HepG2 (cell line): ENCODE measurements around the gene NEAT1. TPM values are rescaled to one million over a fixed set of nuclear protein-coding genes. Genes with fewer than 3 reads are reported as not detected.

ENCODE experiments used
- EP300 ChIP-seq, 3 experiments: sonication (generic) in 1 of 3; formaldehyde crosslinking in 1 of 3; IDR thresholded peaks; 2 replicates each; pipeline versions ENCODE4 v1.5.1 to v1.6.1; 2011 to 2020; ENCODE audit warnings: low read depth in 2 of 3, low read length in 2 of 3, borderline replicate concordance in 1 of 3, improper control_type of control experiment in 1 of 3, mild to moderate bottlenecking in 1 of 3, missing genetic modification reagents in 1 of 3, moderate library complexity in 1 of 3
- HCFC1 ChIP-seq: fragments of 150-350 bp; IDR thresholded peaks from 2 replicates; pipeline ENCODE4 v1.6.1; 2014; ENCODE audit warnings: low read depth, low read length
- KLF15 ChIP-seq: sonication (generic); formaldehyde crosslinking; IDR thresholded peaks from 2 replicates; pipeline ENCODE4 v1.8.1; 2023; ENCODE audit warnings: borderline replicate concordance, mild to moderate bottlenecking, inconsistent platforms, missing genetic modification reagents, mixed read lengths
- KLF6 ChIP-seq: IDR thresholded peaks from 2 replicates; pipeline ENCODE4 v1.8.0; 2016; ENCODE audit warnings: missing biosample characterization, missing genetic modification reagents
- MAFK ChIP-seq, 2 experiments: IDR thresholded peaks in 1 of 2; conservative IDR thresholded peaks in 1 of 2; 2 replicates each; pipeline ENCODE4 v1.6.1; 2011; ENCODE audit warnings: improper control_type of control experiment in 2 of 2, low read length in 2 of 2
- NFAT5 ChIP-seq: sonication (generic); formaldehyde crosslinking; IDR thresholded peaks from 2 replicates; pipeline ENCODE4 v1.4.0; 2020; ENCODE audit warnings: missing genetic modification reagents
- PPARG ChIP-seq: conservative IDR thresholded peaks from 2 replicates; pipeline ENCODE4 v1.6.1; 2016; ENCODE audit warnings: missing biosample characterization, missing genetic modification reagents
- PRDM10 ChIP-seq: sonication (generic); formaldehyde crosslinking; IDR thresholded peaks from 2 replicates; pipeline ENCODE4 v1.4.0; 2020; ENCODE audit warnings: low read depth, missing genetic modification reagents
- PRDM4 ChIP-seq: sonication (generic); formaldehyde crosslinking; IDR thresholded peaks from 2 replicates; pipeline ENCODE4 v1.9.0; 2021; ENCODE audit warnings: missing genetic modification reagents, borderline replicate concordance
- PRMT3 ChIP-seq: sonication (generic); formaldehyde crosslinking; IDR thresholded peaks from 2 replicates; pipeline ENCODE4 v1.8.1; 2022; ENCODE audit warnings: low read depth, mild to moderate bottlenecking, moderate library complexity, missing genetic modification reagents, borderline replicate concordance
- TBP ChIP-seq: sonication (generic); formaldehyde crosslinking; IDR thresholded peaks from 2 replicates; pipeline ENCODE4 v1.5.0; 2020; ENCODE audit warnings: missing genetic modification reagents
- TFE3 ChIP-seq: IDR thresholded peaks from 2 replicates; pipeline ENCODE4 v1.6.1; 2016
- ZMYM4 ChIP-seq: sonication (generic); formaldehyde crosslinking; IDR thresholded peaks from 2 replicates; pipeline ENCODE4 v1.8.1; 2023; ENCODE audit warnings: mild to moderate bottlenecking, missing genetic modification reagents
- ZNF256 ChIP-seq: sonication (generic); formaldehyde crosslinking; conservative IDR thresholded peaks from 2 replicates; pipeline ENCODE4 v1.4.0; 2020; ENCODE audit warnings: missing genetic modification reagents
- ZNF3 ChIP-seq: IDR thresholded peaks from 2 replicates; pipeline ENCODE4 v1.7.0; 2017; ENCODE audit warnings: inconsistent platforms
- polyA plus RNA-seq, 8 experiments: library from polyadenylated mRNA; depleted of rRNA in 3 of 8; stranded (reverse) in 7 of 8; unstranded in 1 of 8; fragments of >200 nt; fragmentation: Illumina TruSeq in 4 of 8; extraction: Trizol in 4 of 8; gene quantifications; 2 replicates each; pipeline versions ENCODE4 v1.2.1 to v1.2.3, GENCODE V29; 2011 to 2016; ENCODE audit warnings: low read depth in 4 of 8, missing spikeins in 1 of 8, mixed read lengths in 1 of 8; ENCODE audit not compliant: insufficient read depth in 1 of 8
- total RNA-seq, 5 experiments: library from RNA; depleted of rRNA; stranded (reverse); fragments of >200 nt; fragmentation: Illumina TruSeq; extraction: Trizol; gene quantifications; 2 replicates each; pipeline ENCODE4 v1.2.3, GENCODE V29; 2016; ENCODE audit warnings: low read depth in 1 of 5

The NEAT1 gene
- total and polyA plus RNA-seq, 2 of the 13 experiments (the other 11 are each of a cell fraction or from before 2014, with no cell fraction given): 20.5 to 41.2 TPM

GRCh38 chr11:65418681-65419459 is 3.7 kb upstream of the NEAT1 start (continued):
- TF ChIP-seq PRDM10 (CRISPR knock-in tag) (peak; percentile 72), ZMYM4 (CRISPR knock-in tag) (no peak), TFE3 (peak; percentile 98), MAFK (conservative IDR thresholded peaks at IDR 0.05 in 1 of 2, IDR thresholded peaks at IDR 0.05 in 1 of 2; ENCODE audit: low read length in 2 of 2) (peak; percentile 66 to 92), PPARG (CRISPR knock-in tag) (peak; percentile 76), KLF15 (CRISPR knock-in tag) (no peak), PRMT3 (CRISPR knock-in tag) (no peak), TBP (no peak), HCFC1 (no peak), ZNF256 (no peak), EP300 (IDR thresholded peaks at IDR 0.05; ENCODE audit: low read depth in 2 of 2, low read length in 2 of 2) (peak; percentile 14 to 87; a peak in 3 of 4 replicates), EP300 (CRISPR knock-in tag; IDR thresholded peaks at IDR 0.05; ENCODE audit: borderline replicate concordance) (peak; percentile 82), NFAT5 (CRISPR knock-in tag) (peak; percentile 20), ZNF3 (CRISPR knock-in tag) (no peak), PRDM4 (no peak), KLF6 (CRISPR knock-in tag) (peak; percentile 22; the same call in 1 of the 2 replicates)
